Upper lobe of left lung (tissue), 4 donors: ENCODE data around the gene HIPK4.

Source experiments
- CTCF ChIP-seq, 6 experiments: fragments of 450-650 bp in 4 of 6; fragments of 200-600 bp in 2 of 6; sonication (generic) in 2 of 6; IDR thresholded peaks; one replicate each; pipeline ENCODE4 v1.5.1; 2016 to 2019; ENCODE audit warnings: antibody characterized with exemption in 6 of 6
- POLR2AphosphoS5 ChIP-seq, 2 donors: sonication (generic); formaldehyde crosslinking; IDR thresholded peaks; one replicate each; pipeline ENCODE4 v1.5.1; 2017; ENCODE audit warnings: antibody characterized with exemption in 2 of 2

DNA sequence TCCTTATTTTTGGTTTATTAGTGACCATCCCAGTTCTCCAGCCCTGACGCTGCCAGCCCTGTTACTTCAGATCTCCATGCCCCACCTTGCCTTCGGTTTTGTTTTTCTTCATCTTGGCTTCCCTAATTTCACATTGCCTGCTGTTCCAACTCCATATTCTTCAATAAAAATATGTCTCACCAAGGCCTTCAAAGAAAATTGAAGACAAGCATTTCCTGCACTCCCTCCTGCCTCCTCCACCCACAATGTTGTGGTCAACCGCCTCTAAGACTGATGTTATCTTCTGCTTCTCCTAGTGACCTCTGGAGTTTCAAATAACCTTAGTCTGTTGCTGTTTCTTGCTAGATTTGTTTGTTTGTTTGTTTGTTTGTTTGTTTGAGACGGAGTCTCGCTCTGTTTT lies 26.9 kb downstream of the HIPK4 start:
- TF ChIP-seq POLR2AphosphoS5 (IDR thresholded peaks at IDR 0.05) (no peak), CTCF (IDR thresholded peaks at IDR 0.05) (no peak)
